Ecto neural progenitor cell (in vitro differentiated cells): Measurements from ENCODE around the gene DTX2.
"Not testable (repeated sequence)": the region's sequence is repeated elsewhere in the genome, so short reads cannot be mapped to it uniquely, and the experiment has no call there.

Experiments used
- DNase-seq: peaks from one replicate; pipeline ENCODE4 v3.0.0-alpha.2; 2018; ENCODE audit warnings: low spot score

Gene DTX2

GRCh38 chr7:76461464-76462101, at the start of gene DTX2:
TSS of gene DTX2 (plus strand) at chr7:76461709. CDS start at chr7:76480510, 18,801 bp downstream.
- DNase-seq = not testable (repeated sequence)

- DNase-seq = no peak
Observed at GRCh38 chr7:76412249-76412648, 49.3 kb upstream of the DTX2 start.

- not testable (repeated sequence) for DNase-seq
Observed at GRCh38 chr7:76417654-76418310, 43.7 kb upstream of the DTX2 start.

- DNase-seq = not testable (repeated sequence)
Observed at GRCh38 chr7:76421097-76421496, 40.4 kb upstream of the DTX2 start.

GRCh38 chr7:76423666-76424412, 37.7 kb upstream of the DTX2 start:
- DNase-seq = no peak

GRCh38 chr7:76424413-76425111, 36.9 kb upstream of the DTX2 start, which contains the start of gene ZP3:
TSS of gene ZP3 (plus strand) at chr7:76424950. CDS start at chr7:76424965, 15 bp downstream.
- DNase-seq = no peak

GRCh38 chr7:76425156-76425555, 36.4 kb upstream of the DTX2 start:
- DNase-seq = no peak

- DNase-seq = not testable (repeated sequence)
Observed at GRCh38 chr7:76425558-76425957, 36.0 kb upstream of the DTX2 start.

GRCh38 chr7:76426246-76426645, 35.3 kb upstream of the DTX2 start:
- no peak for DNase-seq

- no peak for DNase-seq
Observed at GRCh38 chr7:76427635-76428034, 33.9 kb upstream of the DTX2 start.

- DNase-seq = no peak
Observed at GRCh38 chr7:76428149-76428823, 33.2 kb upstream of the DTX2 start.

- no peak for DNase-seq
Observed at GRCh38 chr7:76428868-76429805, 32.4 kb upstream of the DTX2 start.

- DNase-seq = no peak
Observed at GRCh38 chr7:76430211-76430610, 31.3 kb upstream of the DTX2 start.

- DNase-seq = no peak
Observed at GRCh38 chr7:76430836-76431235, 30.7 kb upstream of the DTX2 start.

- peak; percentile 71 for DNase-seq
Observed at GRCh38 chr7:76437873-76438272, 23.6 kb upstream of the DTX2 start.

- DNase-seq = not testable (repeated sequence)
Observed at GRCh38 chr7:76439120-76439888, 22.2 kb upstream of the DTX2 start.

- DNase-seq = not testable (repeated sequence)
Observed at GRCh38 chr7:76440404-76440803, 21.1 kb upstream of the DTX2 start.

- not testable (repeated sequence) for DNase-seq
Observed at GRCh38 chr7:76441792-76442191, 19.7 kb upstream of the DTX2 start.

- DNase-seq = not testable (repeated sequence)
Observed at GRCh38 chr7:76442664-76443446, 18.7 kb upstream of the DTX2 start.
